PC-9 (cell line): ENCODE results near the gene SMC4. TPM values are rescaled to one million over a fixed set of nuclear protein-coding genes. Genes with fewer than 3 reads are reported as not detected.
A peak's percentile ranks its signal among the peaks of the same experiment; 100 is the strongest.
"Not testable (repeated sequence)": the region's sequence is repeated elsewhere in the genome, so short reads cannot be mapped to it uniquely, and the experiment has no call there.

Experiments used
- Bru-seq: library from RNA; stranded (reverse); fragments of 400-500 nt; gene quantifications from one replicate; lab custom pipeline; 2021; lab: Mats Ljungman, UMichigan
- BruChase-seq, 2 experiments: library from RNA; stranded (reverse); fragments of 400-500 nt; gene quantifications; one replicate each; lab custom pipeline; 2021; lab: Mats Ljungman, UMichigan
- BruUV-seq: library from RNA; stranded (reverse); fragments of 400-500 nt; replicated peaks from 2 replicates; lab custom pipeline; 2021; lab: Mats Ljungman, UMichigan
- CTCF ChIA-PET: fragments of 300-600 bp; sonication (Branson Sonifier 250); formaldehyde crosslinking; loops from one replicate; lab custom pipeline; 2022; ENCODE audit warnings: antibody characterized with exemption; lab: Charles Lee
- POLR2A ChIA-PET: fragments of 300-600 bp; sonication (Branson Sonifier 250); formaldehyde crosslinking; loops from one replicate; lab custom pipeline; 2022; ENCODE audit warnings: antibody characterized with exemption; ENCODE audit not compliant: unreplicated experiment; lab: Charles Lee
- DNase-seq, 2 experiments: peaks; one replicate each; pipeline versions ENCODE4 v3.0.0 to v3.0.0-alpha.2; 2015 to 2022; ENCODE audit warnings: mixed read lengths in 1 of 2
- H2AFZ ChIP-seq: fragments of 200-600 bp; sonication (generic); 2 replicates; pipeline ENCODE4 v1.8.1; 2017; ENCODE audit warnings: antibody characterized with exemption
- H3F3A ChIP-seq: fragments of 200-600 bp; sonication (generic); 2 replicates; pipeline ENCODE4 v1.8.1; 2017; ENCODE audit warnings: antibody characterized with exemption, mild to moderate bottlenecking, low read depth; ENCODE audit not compliant: insufficient read depth
- H3K27ac ChIP-seq: fragments of 200-600 bp; sonication (generic); 2 replicates; pipeline ENCODE4 v1.6.1; 2016; ENCODE audit warnings: mixed run types
- H3K27me3 ChIP-seq: fragments of 200-600 bp; sonication (generic); 2 replicates; pipeline ENCODE4 v1.6.1; 2016; ENCODE audit warnings: low read depth, mixed run types; ENCODE audit not compliant: insufficient read depth
- H3K36me3 ChIP-seq: fragments of 200-600 bp; sonication (generic); 2 replicates; pipeline ENCODE4 v1.6.1; 2016; ENCODE audit warnings: low read depth, mixed run types
- H3K4me1 ChIP-seq: fragments of 200-600 bp; sonication (generic); replicated peaks from 2 replicates; pipeline ENCODE4 v1.6.1; 2016; ENCODE audit warnings: mixed run types; ENCODE audit not compliant: insufficient read depth
- H3K4me2 ChIP-seq: fragments of 200-600 bp; sonication (generic); 2 replicates; pipeline ENCODE4 v1.6.1; 2017; ENCODE audit warnings: mixed run types
- H3K4me3 ChIP-seq: fragments of 200-600 bp; sonication (generic); 2 replicates; pipeline ENCODE4 v1.6.1; 2016; ENCODE audit warnings: mixed run types
- H3K79me2 ChIP-seq: fragments of 200-600 bp; sonication (generic); 2 replicates; pipeline ENCODE4 v1.6.1; 2017; ENCODE audit warnings: low read depth, mixed run types
- H3K9me2 ChIP-seq: fragments of 200-600 bp; sonication (generic); 2 replicates; pipeline ENCODE4 v1.8.1; 2017; ENCODE audit warnings: mild to moderate bottlenecking; ENCODE audit not compliant: insufficient read depth
- H3K9me3 ChIP-seq: fragments of 200-600 bp; sonication (generic); 2 replicates; pipeline ENCODE4 v1.8.1; 2016; ENCODE audit warnings: low read depth; ENCODE audit not compliant: insufficient read depth
- H4K20me1 ChIP-seq: fragments of 200-600 bp; sonication (generic); 2 replicates; pipeline ENCODE4 v1.8.1; 2017; ENCODE audit not compliant: insufficient read depth
- EZH2 ChIP-seq: fragments of 200-600 bp; sonication (generic); IDR thresholded peaks from 2 replicates; pipeline ENCODE4 v1.8.0; 2017; ENCODE audit warnings: antibody characterized with exemption, low read depth
- intact Hi-C: fragments of 100-400 bp; cut with micrococcal nuclease; formaldehyde crosslinking; loops from one replicate; pipeline ENCODE4 v1.10.0; 2022; ENCODE audit not compliant: unreplicated experiment
- long read RNA-seq: library from polyadenylated mRNA; stranded (forward); transcript quantifications from one replicate; pipeline ENCODE4 v2.0.0, GENCODE V29; 2022
- total RNA-seq: library from RNA; stranded (reverse); gene quantifications from 2 replicates; pipeline ENCODE4 v1.2.3, GENCODE V29; 2021
- TF ChIP-seq, protein P1 (sequence below): fragments of 200-600 bp; sonication (generic); conservative IDR thresholded peaks from 2 replicates; pipeline ENCODE4 v1.6.1; 2017; ENCODE audit warnings: mixed run types, antibody characterized with exemption, mild to moderate bottlenecking, moderate library complexity

SMC4 gene
- total RNA-seq (138 and 181 TPM in 2 replicates), Bru-seq, nascent RNA (percentile 99 among the genes with signal in this experiment), BruChase-seq, experiment 1, labeled RNA remaining after a 2-hour chase (percentile 97 among the genes with signal in this experiment), BruChase-seq, experiment 2, labeled RNA remaining after a 6-hour chase (percentile 96 among the genes with signal in this experiment)
- long read RNA-seq, full-length matches to known transcripts: 58 of 98 reads
- long read RNA-seq, partial matches to known transcripts: 20 of 98 reads
- long read RNA-seq, other reads (novel, unspliced or antisense): 20 of 98 reads

DNA sequence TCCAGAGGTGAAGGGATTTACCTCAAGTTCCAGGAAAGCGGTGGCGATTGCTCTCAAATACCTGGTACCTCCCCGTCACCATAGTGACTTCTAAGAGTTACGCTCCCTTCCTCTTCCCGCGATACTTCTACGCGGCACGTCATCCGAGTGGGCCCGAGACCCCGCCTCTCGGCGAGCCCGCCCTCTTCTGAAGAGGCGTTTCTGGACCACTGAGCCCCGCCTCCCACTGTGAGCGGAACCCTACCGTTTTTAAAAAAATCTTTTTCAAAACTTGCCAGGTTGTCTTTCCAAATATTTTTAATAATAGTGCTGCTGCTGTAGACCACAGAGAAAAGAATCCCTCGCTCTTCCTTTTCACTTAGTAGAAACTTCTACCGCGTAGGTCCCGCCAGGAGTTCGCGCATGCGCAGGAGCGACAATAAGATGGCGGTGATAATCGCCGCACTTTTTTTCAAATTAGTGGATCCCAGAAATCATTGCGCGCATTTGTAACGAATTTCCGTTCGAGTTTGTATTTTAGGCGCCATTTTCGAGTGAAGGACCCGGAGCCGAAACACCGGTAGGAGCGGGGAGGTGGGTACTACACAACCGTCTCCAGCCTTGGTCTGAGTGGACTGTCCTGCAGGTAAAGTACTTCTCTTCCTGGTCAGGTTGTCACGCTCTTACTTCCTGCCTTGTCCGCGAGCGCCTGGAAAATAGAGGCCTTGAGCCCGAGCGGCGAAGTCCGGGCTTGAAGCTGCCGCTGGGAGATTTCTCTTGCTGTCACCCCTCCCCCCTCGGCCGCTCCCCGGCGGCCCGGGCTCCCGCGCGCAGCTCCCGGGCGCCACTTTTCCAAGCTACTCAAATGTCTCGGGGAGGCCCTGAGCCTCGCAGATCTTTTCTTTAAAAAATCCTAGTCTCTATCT lies at the start of gene SMC4, which contains the start of gene IFT80:
Gene SMC4 (plus strand): TSS at position 526 of the 905 bp plus-strand sequence. CDS start 1,177 bp downstream, outside the sequence.
Gene IFT80 (minus strand): TSS at position 101 of the 905 bp plus-strand sequence. CDS start 14,625 bp downstream, outside the sequence.
- peak; percentile 91 to 98 for DNase-seq
- Histone ChIP-seq H3K4me3 (peak within 1 kb of the TSS; percentile 90), H3K27me3 (no peaks in the 10 kb centered on the region), H3K36me3 (0 out of 2 replicates have a peak, but pooled peaks cover 5% of the 10 kb centered on the region), H4K20me1 (peaks cover 11% of the 10 kb centered on the region), H3K9me2 (no peaks in the 10 kb centered on the region), H3K79me2 (peaks cover 75% of the 10 kb centered on the region), H3F3A (peaks cover 5% of the 10 kb centered on the region; the same call in 1 of the 2 replicates), H3K4me2 (peak within 1 kb of the TSS; percentile 86), H3K9me3 (no peaks in the 10 kb centered on the region), H3K27ac (peak within 1 kb of the TSS; percentile 67), H3K4me1 (peaks cover 32% of the 10 kb centered on the region), H2AFZ (peak within 1 kb of the TSS; percentile 93)
- intact Hi-C loops: loop anchor here (1.0 to 10.0 kb wide), 4 partner anchors 278 to 982 kb away; partner anchors contain the start of gene ARL14
- TF ChIP-seq EZH2: no peak
- CTCF ChIA-PET: interaction anchor here (0.6 kb wide), 1 partner anchor 14 kb away, joined by 4 read pairs; no protein-coding TSS in a partner anchor
- POLR2A ChIA-PET: interaction anchor here (0.5 to 0.7 kb wide), 2 partner anchors 26 to 265 kb away, joined by 3 read pairs; no protein-coding TSS in a partner anchor
- TSS peak; percentile 62 for BruUV-seq

DNA sequence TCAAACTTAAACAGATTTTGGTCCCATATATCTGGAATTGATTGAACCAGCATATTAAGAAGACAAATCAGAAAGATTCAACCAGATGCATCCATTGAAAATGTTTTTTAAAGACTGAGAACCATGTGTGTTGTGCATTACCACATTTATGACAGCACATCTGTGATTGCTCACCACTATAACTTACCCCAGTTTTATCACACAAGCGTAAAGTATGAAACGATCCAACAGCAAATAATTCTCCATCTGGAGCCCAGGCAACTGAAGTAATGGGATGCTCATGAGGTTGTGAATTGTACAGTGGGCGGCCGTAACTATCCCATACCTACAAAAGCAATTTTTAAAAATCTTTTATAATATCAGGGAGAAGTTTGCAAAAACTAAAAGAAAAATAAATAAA lies 43.6 kb upstream of the SMC4 start:
- Histone ChIP-seq H3K4me3 (no peak overlapping the region), H3K4me1 (no peaks in the 10 kb centered on the region), H3K9me2 (no peaks in the 10 kb centered on the region), H4K20me1 (no peaks in the 10 kb centered on the region), H3K79me2 (no peaks in the 10 kb centered on the region), H3K36me3 (0 out of 2 replicates have a peak, but pooled peaks cover 4% of the 10 kb centered on the region), H3K27me3 (no peaks in the 10 kb centered on the region), H3K27ac (no peak overlapping the region), H3K4me2 (no peak overlapping the region), H3K9me3 (no peaks in the 10 kb centered on the region), H2AFZ (no peak overlapping the region), H3F3A (no peaks in the 10 kb centered on the region)
- ChIA-PET POLR2A (no interaction called here), CTCF (no interaction called here)
- no peak for TF ChIP-seq EZH2
- TF ChIP-seq, protein P1, sequence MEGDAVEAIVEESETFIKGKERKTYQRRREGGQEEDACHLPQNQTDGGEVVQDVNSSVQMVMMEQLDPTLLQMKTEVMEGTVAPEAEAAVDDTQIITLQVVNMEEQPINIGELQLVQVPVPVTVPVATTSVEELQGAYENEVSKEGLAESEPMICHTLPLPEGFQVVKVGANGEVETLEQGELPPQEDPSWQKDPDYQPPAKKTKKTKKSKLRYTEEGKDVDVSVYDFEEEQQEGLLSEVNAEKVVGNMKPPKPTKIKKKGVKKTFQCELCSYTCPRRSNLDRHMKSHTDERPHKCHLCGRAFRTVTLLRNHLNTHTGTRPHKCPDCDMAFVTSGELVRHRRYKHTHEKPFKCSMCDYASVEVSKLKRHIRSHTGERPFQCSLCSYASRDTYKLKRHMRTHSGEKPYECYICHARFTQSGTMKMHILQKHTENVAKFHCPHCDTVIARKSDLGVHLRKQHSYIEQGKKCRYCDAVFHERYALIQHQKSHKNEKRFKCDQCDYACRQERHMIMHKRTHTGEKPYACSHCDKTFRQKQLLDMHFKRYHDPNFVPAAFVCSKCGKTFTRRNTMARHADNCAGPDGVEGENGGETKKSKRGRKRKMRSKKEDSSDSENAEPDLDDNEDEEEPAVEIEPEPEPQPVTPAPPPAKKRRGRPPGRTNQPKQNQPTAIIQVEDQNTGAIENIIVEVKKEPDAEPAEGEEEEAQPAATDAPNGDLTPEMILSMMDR: no peak
- intact Hi-C loops: no loop called here
- BruUV-seq: no TSS peak
- no peak for DNase-seq

DNA sequence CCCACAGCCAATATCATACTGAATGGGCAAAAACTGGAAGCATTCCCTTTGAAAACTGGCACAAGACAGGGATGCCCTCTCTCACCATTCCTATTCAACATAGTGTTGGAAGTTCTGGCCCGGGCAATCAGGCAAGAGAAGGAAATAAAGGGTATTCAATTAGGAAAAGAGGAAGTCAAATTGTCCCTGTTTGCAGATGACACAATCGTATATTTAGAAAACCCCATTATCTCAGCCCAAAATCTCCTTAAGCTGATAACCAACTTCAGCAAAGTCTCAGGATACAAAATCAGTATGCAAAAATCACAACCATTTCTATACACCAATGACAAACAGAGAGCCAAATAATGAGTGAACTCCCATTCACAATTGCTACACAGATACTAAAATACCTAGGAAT lies 36.6 kb upstream of the SMC4 start:
- DNase-seq, H3K4me3 ChIP-seq, intact Hi-C loops, H3K4me2 ChIP-seq, POLR2A ChIA-PET, CTCF ChIA-PET, H3F3A ChIP-seq, H4K20me1 ChIP-seq, BruUV-seq, H2AFZ ChIP-seq, H3K27me3 ChIP-seq, H3K9me2 ChIP-seq, H3K4me1 ChIP-seq, H3K27ac ChIP-seq, H3K9me3 ChIP-seq, H3K79me2 ChIP-seq: not testable (repeated sequence)
- H3K36me3 ChIP-seq: peaks cover 12% of the 10 kb centered on the region; the same call in 1 of the 2 replicates
